Peyer's patch (tissue), 4 donors: Measurements from ENCODE around the gene GXYLT2. TPM values are rescaled to one million over a fixed set of nuclear protein-coding genes. Genes with fewer than 3 reads are reported as not detected.

ENCODE experiments used
- DNase-seq, 3 donors: peaks; one replicate each; pipeline ENCODE4 v3.0.0-alpha.2; 2017 to 2019
- H3K27ac ChIP-seq, 4 donors: fragments of 200-600 bp; sonication (generic); one replicate each; pipeline ENCODE4 v1.5.1; 2016 to 2019
- H3K27me3 ChIP-seq, 2 donors: fragments of 200-600 bp; sonication (generic); one replicate each; pipeline ENCODE4 v1.5.1; 2019
- H3K36me3 ChIP-seq, 3 donors: fragments of 200-600 bp; sonication (generic); one replicate each; pipeline ENCODE4 v1.5.1; 2016 to 2019
- H3K4me1 ChIP-seq, 4 donors: fragments of 200-600 bp; sonication (generic); one replicate each; pipeline ENCODE4 v1.5.1; 2016 to 2019
- H3K4me3 ChIP-seq, 4 donors: fragments of 200-600 bp; sonication (generic); 1 replicate in 3 of 4; 2 replicates in 1 of 4; pipeline ENCODE4 v1.5.1; 2016 to 2019; ENCODE audit warnings: mild to moderate bottlenecking in 1 of 4
- H3K9me3 ChIP-seq, 4 donors: fragments of 200-600 bp; sonication (generic); one replicate each; pipeline ENCODE4 v1.5.1; 2016 to 2019; ENCODE audit warnings: mild to moderate bottlenecking in 1 of 4
- POLR2A ChIP-seq, 2 donors: fragments of 450-650 bp; IDR thresholded peaks; one replicate each; pipeline ENCODE4 v1.5.1; 2017; ENCODE audit warnings: antibody characterized with exemption in 2 of 2, mild to moderate bottlenecking in 2 of 2, moderate library complexity in 2 of 2
- total RNA-seq, 4 donors: library from RNA; depleted of rRNA; stranded (reverse); fragments of >200 nt; gene quantifications; one replicate each; pipeline ENCODE4 v1.1.0, GENCODE V29; 2016
- TF ChIP-seq, protein P1 (sequence below), 6 experiments: fragments of 450-650 bp in 4 of 6; fragments of 200-600 bp in 2 of 6; sonication (generic) in 1 of 6; IDR thresholded peaks; one replicate each; pipeline ENCODE4 v1.5.1; 2017 to 2019; ENCODE audit warnings: antibody characterized with exemption in 6 of 6, mild to moderate bottlenecking in 3 of 6, moderate library complexity in 1 of 6

Gene GXYLT2
- total RNA-seq, 4 donors from 2014 or later, result 1.1 to 38.0 (median 1.4) TPM

DNA sequence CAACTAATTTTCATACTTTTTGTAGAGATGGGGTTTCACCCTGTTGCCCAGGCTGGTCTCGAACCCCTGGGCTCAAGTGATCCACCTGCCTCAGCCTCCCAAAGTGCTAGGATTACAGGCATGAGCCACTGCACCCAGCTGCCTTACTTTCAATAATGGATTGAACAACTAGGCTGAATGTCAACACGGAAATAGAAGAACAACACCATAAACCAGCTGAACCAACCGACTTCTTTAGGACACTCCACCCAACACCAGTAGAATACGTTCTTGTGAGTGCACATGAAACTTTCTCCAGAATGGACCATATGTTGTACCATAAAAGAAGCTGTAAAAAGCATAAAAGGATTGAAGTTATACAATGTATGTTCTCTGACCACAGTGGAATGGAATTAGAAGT lies 42.9 kb downstream of the GXYLT2 start:
- Histone ChIP-seq H3K4me1 (no peaks in the 10 kb centered on the region), H3K4me3 (no peak overlapping the region), H3K9me3 (no peaks in the 10 kb centered on the region), H3K27ac (no peak overlapping the region), H3K27me3 (no peaks in the 10 kb centered on the region), H3K36me3 (no peaks in the 10 kb centered on the region)
- TF ChIP-seq POLR2A (IDR thresholded peaks at IDR 0.05), result no peak
- TF ChIP-seq, protein P1, sequence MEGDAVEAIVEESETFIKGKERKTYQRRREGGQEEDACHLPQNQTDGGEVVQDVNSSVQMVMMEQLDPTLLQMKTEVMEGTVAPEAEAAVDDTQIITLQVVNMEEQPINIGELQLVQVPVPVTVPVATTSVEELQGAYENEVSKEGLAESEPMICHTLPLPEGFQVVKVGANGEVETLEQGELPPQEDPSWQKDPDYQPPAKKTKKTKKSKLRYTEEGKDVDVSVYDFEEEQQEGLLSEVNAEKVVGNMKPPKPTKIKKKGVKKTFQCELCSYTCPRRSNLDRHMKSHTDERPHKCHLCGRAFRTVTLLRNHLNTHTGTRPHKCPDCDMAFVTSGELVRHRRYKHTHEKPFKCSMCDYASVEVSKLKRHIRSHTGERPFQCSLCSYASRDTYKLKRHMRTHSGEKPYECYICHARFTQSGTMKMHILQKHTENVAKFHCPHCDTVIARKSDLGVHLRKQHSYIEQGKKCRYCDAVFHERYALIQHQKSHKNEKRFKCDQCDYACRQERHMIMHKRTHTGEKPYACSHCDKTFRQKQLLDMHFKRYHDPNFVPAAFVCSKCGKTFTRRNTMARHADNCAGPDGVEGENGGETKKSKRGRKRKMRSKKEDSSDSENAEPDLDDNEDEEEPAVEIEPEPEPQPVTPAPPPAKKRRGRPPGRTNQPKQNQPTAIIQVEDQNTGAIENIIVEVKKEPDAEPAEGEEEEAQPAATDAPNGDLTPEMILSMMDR (IDR thresholded peaks at IDR 0.05), result no peak
- DNase-seq, result no peak

DNA sequence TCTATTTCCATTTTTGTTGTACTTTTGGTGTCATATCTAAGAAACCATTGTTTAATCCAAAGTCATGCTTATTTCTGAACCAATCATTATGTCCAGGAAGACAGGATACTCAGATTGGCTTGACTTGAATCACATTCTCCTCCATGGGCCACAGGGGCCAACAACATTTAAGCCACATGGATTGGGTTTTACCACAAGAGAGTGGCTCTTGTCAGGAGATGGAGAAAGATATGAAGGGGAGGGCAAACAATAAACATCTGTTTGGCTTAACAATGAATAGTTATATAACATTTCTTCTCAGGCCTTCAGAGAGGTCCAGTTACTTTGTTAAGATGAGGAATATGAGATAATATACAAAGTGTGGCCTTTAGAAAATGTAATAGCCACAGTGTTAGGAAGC lies 44.6 kb downstream of the GXYLT2 start:
- no peak for DNase-seq
- no peak for TF ChIP-seq POLR2A (IDR thresholded peaks at IDR 0.05)
- TF ChIP-seq, protein P1 (IDR thresholded peaks at IDR 0.05), result no peak
- Histone ChIP-seq H3K9me3 (no peaks in the 10 kb centered on the region), H3K4me3 (no peak overlapping the region), H3K36me3 (no peaks in the 10 kb centered on the region), H3K27me3 (no peaks in the 10 kb centered on the region), H3K4me1 (no peaks in the 10 kb centered on the region), H3K27ac (no peak overlapping the region)

DNA sequence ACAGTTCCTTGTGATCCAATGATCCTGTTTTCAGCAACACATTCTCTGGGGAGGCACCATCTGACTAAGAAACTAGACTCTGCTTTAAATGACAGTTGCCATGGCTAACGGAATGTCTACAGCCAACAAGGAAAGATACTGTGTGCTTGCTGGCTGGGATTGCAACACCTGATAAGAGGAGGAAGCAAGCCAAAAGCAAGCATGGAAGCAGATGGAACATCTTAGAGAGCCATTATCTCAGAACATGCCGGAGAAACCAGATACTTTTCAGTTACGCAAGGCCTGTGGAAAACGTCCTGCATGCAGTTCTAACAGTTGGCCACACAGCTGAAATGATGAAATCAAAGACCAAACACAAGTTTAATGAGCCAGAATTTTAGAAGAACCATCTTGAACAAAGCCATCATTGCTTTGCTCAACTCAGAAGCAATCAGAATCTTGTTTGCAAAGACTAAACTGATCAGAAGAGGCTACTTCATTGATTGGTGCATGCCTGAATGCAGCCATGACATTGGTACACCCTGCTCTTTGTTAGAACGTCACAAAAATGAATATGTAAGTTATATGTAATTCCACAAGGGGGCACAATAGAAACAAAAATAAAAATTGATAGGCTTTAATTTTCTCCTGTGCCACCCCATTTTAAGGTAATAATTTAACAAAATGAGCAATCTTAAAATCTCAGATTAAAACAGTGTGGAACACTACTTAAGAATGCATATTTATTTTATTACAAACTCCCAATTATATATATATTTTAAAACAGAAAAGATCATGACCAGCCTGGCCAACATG lies 50.8 kb downstream of the GXYLT2 start:
- peak in 1 of 3 donors; percentile 56 for DNase-seq
- no peaks in the 10 kb centered on the region for H3K9me3 ChIP-seq
- no peaks in the 10 kb centered on the region for H3K27me3 ChIP-seq
- H3K4me1 ChIP-seq, result no peaks in the 10 kb centered on the region
- no peak for TF ChIP-seq POLR2A (IDR thresholded peaks at IDR 0.05)
- TF ChIP-seq, protein P1 (IDR thresholded peaks at IDR 0.05), result peak in 5 of 6 experiments; percentile 25 to 87 (median 82)
- H3K36me3 ChIP-seq, result no peaks in the 10 kb centered on the region
- no peak overlapping the region for H3K4me3 ChIP-seq
- H3K27ac ChIP-seq, result peak overlapping the region in 1 of 4 donors; percentile 3

DNA sequence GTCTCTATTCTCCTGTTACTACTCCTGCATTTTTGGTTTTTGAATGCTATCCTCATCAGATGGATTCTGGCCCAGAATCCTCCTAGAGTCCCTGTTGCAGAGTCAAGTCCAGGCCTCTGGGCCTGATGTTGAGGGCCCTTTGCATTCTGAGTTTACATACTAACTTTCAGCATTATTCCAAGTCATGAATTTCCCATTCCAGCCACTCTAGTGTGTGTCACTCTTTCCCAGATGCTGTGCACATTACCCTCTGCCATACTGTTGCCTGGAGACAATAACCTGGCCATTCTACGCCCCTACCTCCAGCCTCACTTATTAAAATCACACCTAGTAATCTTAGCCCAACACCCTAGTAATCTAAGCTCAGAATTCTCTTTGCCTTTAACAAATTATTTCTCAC lies 53.4 kb downstream of the GXYLT2 start:
- TF ChIP-seq, protein P1 (IDR thresholded peaks at IDR 0.05), result no peak
- no peak for TF ChIP-seq POLR2A (IDR thresholded peaks at IDR 0.05)
- no peak overlapping the region for H3K27ac ChIP-seq
- no peak for DNase-seq
- no peaks in the 10 kb centered on the region for H3K9me3 ChIP-seq
- H3K4me1 ChIP-seq, result no peaks in the 10 kb centered on the region
- no peaks in the 10 kb centered on the region for H3K27me3 ChIP-seq
- H3K36me3 ChIP-seq, result no peaks in the 10 kb centered on the region
- H3K4me3 ChIP-seq, result no peak overlapping the region

DNA sequence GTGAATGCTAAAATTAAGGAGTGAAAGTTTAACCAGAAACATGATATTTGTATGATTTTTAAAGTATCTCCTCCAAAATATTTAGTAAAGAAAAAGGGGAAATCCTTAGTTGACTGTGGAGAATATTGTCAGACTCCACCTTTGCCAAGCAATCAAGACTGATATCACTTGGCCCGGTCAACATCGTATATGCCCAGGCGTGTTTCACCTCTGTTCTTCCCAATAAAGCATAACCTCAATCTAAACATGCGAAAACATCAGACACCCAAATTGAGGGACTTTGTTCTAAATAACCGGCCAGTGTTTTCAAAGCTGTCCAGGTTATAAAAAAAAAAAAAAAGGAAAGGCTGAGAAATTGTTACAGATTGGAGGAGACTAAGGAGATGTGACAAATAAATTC lies 54.6 kb downstream of the GXYLT2 start:
- TF ChIP-seq POLR2A (IDR thresholded peaks at IDR 0.05), result no peak
- TF ChIP-seq, protein P1 (IDR thresholded peaks at IDR 0.05), result no peak
- Histone ChIP-seq H3K36me3 (no peaks in the 10 kb centered on the region), H3K27ac (no peak overlapping the region), H3K27me3 (no peaks in the 10 kb centered on the region), H3K4me1 (no peaks in the 10 kb centered on the region), H3K4me3 (no peak overlapping the region), H3K9me3 (no peaks in the 10 kb centered on the region)
- DNase-seq, result no peak
